Activated CD8-positive, alpha-beta memory T cell treated with anti-CD3 and anti-CD28 coated beads, Interleukin-2, amount 50 U/mL, for 24 hours (primary cell): Measurements from ENCODE around the gene S100A11.

Source experiments
- DNase-seq: peaks from one replicate; pipeline ENCODE4 v3.0.0-alpha.2; 2020; ENCODE audit errors: extremely low read depth

Gene S100A11

DNA sequence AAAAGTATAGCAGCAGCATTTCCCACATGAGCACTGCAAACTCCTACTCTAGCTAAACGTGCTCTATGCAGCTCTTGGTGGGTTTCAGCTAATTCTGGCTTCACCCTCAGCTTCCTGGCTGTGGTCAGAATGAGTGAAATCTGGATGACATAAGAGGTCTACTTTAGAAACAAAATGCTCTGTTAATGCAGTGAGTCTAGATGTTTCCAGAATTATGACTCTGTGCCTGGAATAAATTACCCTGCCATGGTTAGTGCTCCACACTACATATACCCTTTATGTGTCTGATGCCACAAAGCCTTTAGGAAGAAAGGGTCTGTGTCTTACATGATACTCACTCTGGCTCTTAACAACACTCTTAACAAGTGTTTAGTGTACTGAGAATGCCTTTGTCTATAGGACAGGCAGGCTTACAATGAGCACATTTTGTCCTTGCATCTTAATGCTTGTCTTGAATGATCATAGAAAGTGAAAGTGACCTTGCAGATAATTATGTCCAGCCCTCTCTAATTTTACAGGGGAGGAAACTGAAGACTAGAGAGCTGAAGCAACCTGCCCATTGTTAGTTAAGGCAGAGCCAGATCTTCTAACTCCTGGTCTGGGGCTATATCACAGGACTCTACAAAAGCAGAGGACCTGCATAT is 52.4 kb downstream of the S100A11 start:
- DNase-seq, result no peak
